CD4-positive, alpha-beta T cell treated with Interleukin-10 for 1 hour (primary cell): ENCODE measurements around the gene CEACAM16.
"Not testable (repeated sequence)": the region's sequence is repeated elsewhere in the genome, so short reads cannot be mapped to it uniquely, and the experiment has no call there.

Experiments
- DNase-seq: peaks from one replicate; pipeline ENCODE4 v3.0.0-alpha.2; 2020

The CEACAM16 gene

GRCh38 chr19:44680536-44680935 is 18.4 kb upstream of the CEACAM16 start:
- DNase-seq: no peak

GRCh38 chr19:44681992-44682790 is 16.8 kb upstream of the CEACAM16 start:
- no peak for DNase-seq

DNA sequence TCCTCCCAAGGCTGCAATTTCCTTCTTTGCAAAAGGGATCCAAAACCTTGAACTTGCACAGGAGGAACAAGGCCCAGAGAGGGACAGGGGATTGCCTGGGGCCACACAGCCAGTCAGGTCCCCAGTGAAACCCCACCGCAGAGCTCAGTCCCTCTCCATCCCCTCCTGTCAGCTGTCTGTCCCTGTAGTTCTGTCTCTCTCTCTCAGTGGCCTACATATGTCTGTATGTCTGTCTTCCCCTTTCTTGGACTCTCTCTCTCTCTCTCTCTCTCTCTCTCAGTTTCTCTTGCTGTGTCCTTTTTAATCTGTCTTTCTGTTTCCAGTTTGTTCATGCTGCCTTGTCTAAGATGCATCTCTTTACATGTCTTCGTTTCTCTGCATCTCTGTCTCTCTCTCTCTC is 16.1 kb upstream of the CEACAM16 start:
- no peak for DNase-seq

DNA sequence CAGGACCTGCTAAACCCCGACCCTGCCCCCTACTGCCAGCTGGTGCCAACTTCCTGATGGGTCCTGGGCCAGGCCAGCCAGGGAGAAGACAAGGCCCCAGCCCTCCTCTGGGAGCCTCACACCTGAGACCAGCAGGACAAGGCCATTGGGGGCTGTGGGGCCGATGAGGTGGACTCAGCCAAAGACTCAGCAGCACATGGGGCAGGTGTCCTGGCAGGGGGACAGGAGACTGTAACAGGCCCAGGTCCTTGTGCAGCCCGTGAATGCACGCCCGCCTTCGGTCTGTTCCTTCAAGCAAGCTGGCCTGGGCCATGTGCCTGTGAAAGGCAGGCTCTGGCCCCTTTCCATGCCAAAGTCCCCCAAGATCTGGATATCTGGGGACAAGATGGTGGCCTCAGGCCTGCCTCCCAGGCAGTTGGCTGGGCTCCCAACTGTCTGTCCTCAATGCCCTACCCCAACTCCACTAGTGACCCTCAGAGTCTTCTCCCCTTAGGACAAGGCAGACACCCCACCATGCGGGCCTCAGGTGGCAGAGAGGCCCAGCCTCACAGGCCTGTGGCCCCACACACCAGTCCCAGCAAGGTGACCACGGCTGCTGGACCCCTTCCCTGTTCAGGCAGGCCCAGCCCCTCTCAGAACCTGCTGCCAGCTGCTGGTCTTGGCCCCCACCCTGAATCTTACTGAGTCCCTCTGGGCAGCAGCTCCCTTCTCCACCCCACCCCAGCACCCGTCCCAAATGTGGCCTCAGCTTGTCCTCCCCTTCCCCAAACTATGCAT is 15.3 kb upstream of the CEACAM16 start:
- DNase-seq: no peak

GRCh38 chr19:44684396-44684795 is 14.6 kb upstream of the CEACAM16 start:
- DNase-seq: not testable (repeated sequence)

DNA sequence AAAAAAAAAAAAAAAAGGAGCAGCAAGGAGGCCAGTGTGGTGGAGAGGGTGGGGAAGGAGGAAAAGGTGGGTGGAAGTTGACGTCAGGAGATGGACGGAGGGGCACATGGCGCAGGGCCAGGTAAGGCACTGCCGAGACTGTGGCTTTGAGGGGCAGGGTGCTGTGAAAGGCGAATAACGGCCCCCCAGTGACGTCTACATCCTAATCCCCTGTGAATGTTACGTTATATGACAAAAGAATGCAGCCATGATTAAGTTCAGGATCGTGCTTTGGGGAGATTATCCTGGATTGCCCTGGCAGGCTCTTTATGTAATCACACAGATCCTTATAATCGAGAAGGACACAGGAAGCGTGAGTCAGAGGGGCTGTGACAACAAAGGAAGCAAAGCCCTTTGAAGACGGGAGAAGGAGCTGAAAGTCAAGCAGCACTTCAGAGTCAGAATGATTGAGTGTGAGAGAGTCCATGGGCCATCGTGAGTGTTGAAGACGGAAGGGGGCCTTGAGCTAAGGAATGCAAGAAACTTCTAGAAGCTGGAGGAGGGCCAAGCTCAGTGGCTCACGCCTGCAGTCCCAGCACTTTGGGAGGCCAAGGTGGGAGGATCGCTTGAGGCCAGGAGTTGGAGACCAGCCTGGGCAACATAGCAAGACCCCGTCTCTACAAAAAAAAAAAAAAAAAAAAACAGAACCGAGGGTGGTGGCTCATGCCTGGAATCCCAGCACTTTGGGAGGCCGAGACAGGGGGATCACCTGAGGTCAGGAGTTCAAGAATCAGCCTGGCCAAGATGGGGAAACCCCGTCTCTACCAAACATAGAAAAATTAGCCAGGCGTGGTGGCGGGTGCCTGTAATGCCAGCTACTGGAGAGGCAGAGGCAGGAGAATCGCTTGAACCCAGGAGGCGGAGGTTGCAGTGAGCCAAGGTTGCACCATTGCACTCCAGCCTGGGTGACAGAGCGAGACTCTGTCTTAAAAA is 13.8 kb upstream of the CEACAM16 start:
- no peak for DNase-seq

DNA sequence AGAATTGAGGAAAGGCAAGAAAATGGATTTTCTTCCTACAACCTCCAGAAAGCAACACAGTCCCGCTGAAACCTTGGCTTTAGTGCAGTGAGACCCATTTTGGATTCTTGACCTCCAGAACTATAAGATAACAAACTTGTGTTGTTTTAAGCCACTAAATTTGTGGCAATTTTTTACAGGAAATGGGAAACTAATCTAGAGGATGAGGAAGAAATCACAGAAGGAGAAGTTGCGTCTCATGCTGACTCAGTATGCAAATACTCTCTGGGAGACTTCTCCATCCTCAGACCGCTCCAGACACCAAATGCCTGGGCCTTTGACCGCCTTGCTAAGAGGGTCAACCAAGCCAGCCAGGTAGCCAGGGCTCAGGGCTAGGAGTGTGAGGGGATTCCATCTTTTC is 13.1 kb upstream of the CEACAM16 start:
- no peak for DNase-seq

DNA sequence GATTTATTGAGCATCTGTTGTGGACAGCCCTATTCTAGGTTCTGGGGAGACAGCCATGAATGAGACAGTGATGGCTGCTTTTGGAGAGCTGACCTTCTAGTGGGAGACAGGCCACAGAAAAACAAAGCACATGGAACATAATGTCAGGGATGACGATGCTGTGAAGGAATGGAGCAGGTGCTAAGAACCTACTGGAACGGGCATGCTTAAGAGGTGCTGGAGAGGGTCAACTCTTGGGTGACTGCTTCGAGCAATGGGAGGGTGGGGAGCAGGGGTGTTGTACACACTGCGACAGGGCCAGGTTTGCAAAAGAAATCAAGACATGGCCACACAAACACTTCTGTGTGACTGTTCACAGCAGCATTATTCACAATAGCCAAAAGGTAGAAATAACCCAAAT is 12.1 kb upstream of the CEACAM16 start:
- DNase-seq: no peak

GRCh38 chr19:44687888-44688287 is 11.1 kb upstream of the CEACAM16 start:
- DNase-seq: no peak

GRCh38 chr19:44689290-44690130 is 9.4 kb upstream of the CEACAM16 start:
- DNase-seq: peak; percentile 78

DNA sequence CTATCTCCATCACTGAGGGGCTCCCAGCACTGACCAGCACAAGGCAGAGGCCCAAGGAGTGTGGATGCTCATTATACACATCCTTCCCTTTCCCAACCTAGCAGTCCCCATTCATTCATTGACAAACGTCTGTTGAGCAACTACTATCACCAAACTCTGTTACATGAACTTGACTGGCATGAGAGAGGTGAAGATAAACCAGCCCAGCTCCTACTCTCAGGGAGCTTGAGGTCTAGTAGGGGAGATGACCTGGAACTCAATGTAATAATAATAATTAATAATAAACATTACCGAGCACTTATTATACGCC is 8.9 kb upstream of the CEACAM16 start:
- no peak for DNase-seq

GRCh38 chr19:44692379-44692721 is 6.6 kb upstream of the CEACAM16 start:
- DNase-seq: no peak

- DNase-seq: peak; percentile 37
These were observed 4.8 kb upstream of the CEACAM16 start for GRCh38 chr19:44694184-44694579.

- DNase-seq: no peak
These were observed 1.8 kb upstream of the CEACAM16 start for GRCh38 chr19:44696939-44697669.

DNA sequence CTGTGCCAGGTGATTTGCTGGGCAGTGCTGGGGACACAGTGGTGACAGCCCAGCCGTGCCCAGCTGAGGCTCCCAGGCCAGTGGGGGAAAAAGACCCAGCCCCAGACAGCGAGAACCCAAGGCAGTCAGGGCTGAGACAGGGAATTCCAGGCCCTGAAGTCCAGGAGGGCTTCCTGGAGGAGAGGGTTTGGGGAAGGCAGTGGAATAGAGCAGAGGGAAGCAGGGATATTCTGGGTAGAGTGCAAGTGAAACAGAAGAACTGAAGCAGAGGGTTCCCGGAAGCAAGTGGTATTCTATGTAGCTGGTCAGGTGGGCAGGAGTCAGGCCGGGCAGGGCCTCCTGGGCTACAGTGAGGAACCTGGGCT is 1.3 kb upstream of the CEACAM16 start:
- DNase-seq: no peak

GRCh38 chr19:44700547-44700946 is 1.6 kb downstream of the CEACAM16 start:
- DNase-seq: no peak

GRCh38 chr19:44701228-44701627 is 2.3 kb downstream of the CEACAM16 start:
- no peak for DNase-seq

DNA sequence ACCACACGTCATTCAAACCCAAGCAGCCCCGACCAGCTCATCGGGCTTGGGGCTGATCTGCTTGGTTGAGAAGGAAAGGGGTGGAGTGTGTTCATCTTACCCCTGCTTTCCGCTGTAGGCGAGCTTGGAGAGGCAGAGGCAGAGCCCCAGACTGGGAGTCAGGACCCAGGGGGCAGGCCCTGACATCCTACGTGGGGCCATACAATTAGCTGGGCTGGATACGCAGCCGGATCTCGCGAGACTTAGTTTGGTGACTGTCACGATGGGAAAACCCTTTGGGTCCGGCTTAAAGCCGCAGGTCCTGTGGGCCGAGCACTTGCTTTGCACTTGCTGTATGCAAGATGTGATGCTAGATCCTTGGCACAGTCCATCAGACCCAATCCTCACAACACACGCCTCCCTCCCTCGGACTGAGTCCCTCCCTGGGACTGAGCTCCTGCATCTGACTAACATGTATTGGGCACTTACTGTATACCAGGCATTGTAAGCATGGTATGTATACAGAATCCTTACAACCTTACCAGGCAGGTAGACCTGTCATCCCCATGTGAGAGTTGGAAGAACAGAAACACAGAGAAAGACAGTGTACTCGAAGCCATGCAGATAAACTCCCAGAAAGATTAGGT is 3.7 kb downstream of the CEACAM16 start:
- DNase-seq: no peak

GRCh38 chr19:44703336-44704078 is 4.6 kb downstream of the CEACAM16 start:
- DNase-seq: no peak

GRCh38 chr19:44704982-44705381 is 6.0 kb downstream of the CEACAM16 start:
- DNase-seq: no peak
